ENCODE measurements around the gene FSHB. TPM values are rescaled to one million over a fixed set of nuclear protein-coding genes. Genes with fewer than 3 reads are reported as not detected.

FSHB gene
- total RNA-seq (2022; extraction: Qiagen RNA extraction; ENCODE audit: low read depth) = not detected in 5 replicates

DNA sequence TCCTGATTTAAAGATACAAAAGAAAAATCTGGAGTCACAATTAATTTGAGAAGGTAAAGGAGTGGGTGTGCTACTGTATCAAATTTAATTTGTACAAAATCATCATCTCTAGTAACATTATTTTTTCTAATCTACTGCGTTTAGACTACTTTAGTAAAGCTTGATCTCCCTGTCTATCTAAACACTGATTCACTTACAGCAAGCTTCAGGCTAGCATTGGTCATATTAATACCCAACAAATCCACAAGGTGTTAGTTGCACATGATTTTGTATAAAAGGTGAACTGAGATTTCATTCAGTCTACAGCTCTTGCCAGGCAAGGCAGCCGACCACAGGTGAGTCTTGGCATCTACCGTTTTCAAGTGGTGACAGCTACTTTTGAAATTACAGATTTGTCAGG, at the start of gene FSHB:
Gene FSHB (plus strand): TSS at position 301 of the 400 bp plus-strand sequence. CDS start 889 bp downstream, outside the sequence.

Other genes with a start within 250 kb of the FSHB start
- gene KCNA4, start 214.0 kb upstream of the FSHB start, total RNA-seq (2022; extraction: Qiagen RNA extraction; ENCODE audit: low read depth) = not detected in 5 replicates
- gene ARL14EP, start 92.1 kb downstream of the FSHB start, total RNA-seq (2022; extraction: Qiagen RNA extraction; ENCODE audit: low read depth) = 12.0 to 17.9 TPM (median 16.4 TPM) in 5 replicates

Data from A549 treated with DMSO at 1 μM for 4 hours (cell line).